Mesothelial cell of epicardium (in vitro differentiated cells): Measurements from ENCODE around the gene IQGAP1. TPM values are rescaled to one million over a fixed set of nuclear protein-coding genes. Genes with fewer than 3 reads are reported as not detected.
"Not testable (repeated sequence)": the region's sequence is repeated elsewhere in the genome, so short reads cannot be mapped to it uniquely, and the experiment has no call there.

ENCODE experiments used
- DNase-seq, 2 experiments: peaks; one replicate each; pipeline ENCODE4 v3.0.0; 2021; ENCODE audit warnings: low spot score in 2 of 2; ENCODE audit not compliant: unreplicated experiment in 2 of 2
- H3K27ac Mint-ChIP-seq: 2 replicates; pipeline ENCODE4 v1.8.0; 2021; ENCODE audit warnings: mixed read lengths
- H3K27me3 Mint-ChIP-seq: 2 replicates; pipeline ENCODE4 v1.8.0; 2021; ENCODE audit warnings: low read depth, mixed read lengths
- H3K36me3 Mint-ChIP-seq: 2 replicates; pipeline ENCODE4 v1.8.0; 2021; ENCODE audit warnings: mixed read lengths
- H3K4me1 Mint-ChIP-seq: 2 replicates; pipeline ENCODE4 v1.8.0; 2021; ENCODE audit warnings: mixed read lengths
- H3K4me3 Mint-ChIP-seq: 2 replicates; pipeline ENCODE4 v1.8.0; 2021; ENCODE audit warnings: mild to moderate bottlenecking, moderate library complexity, mixed read lengths
- H3K9me3 Mint-ChIP-seq: 2 replicates; pipeline ENCODE4 v1.8.0; 2021; ENCODE audit warnings: mixed read lengths
- CTCF ChIP-seq: fragments of 200-600 bp; sonication (generic); IDR thresholded peaks from one replicate; pipeline ENCODE4 v1.5.0; 2021; ENCODE audit warnings: antibody characterized with exemption; ENCODE audit not compliant: unreplicated experiment
- total RNA-seq: library from RNA; stranded (reverse); gene quantifications from 3 replicates; pipeline ENCODE4 v1.2.1, GENCODE V29; 2021

The IQGAP1 gene
- total RNA-seq, 1 donor from 2014 or later: 110 TPM

DNA sequence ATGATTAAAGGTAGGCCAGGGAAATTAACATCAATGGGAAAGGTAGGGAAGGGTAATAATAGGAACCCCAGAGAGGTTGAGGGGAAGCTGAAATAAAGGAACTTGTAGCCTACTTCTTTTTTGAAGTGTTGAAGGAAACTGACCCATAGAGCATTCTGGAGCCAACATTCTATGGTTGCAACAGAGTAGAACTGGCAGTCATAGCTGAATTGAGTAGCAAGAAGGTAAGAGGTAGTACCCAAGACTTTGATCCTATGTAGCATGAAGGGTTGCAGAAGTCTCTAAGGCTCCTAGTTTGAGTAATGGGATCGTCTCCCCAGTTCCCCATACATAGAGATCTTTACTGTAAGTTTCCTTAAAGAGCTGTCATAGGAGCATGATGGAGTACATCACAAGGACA, 43.4 kb upstream of the IQGAP1 start:
- Mint-ChIP-seq H3K4me3 (no peak overlapping the region), H3K4me1 (peaks cover 42% of the 10 kb centered on the region), H3K27me3 (no peaks in the 10 kb centered on the region), H3K27ac (no peak overlapping the region), H3K9me3 (no peaks in the 10 kb centered on the region), H3K36me3 (no peaks in the 10 kb centered on the region)
- TF ChIP-seq CTCF: no peak
- DNase-seq: no peak

DNA sequence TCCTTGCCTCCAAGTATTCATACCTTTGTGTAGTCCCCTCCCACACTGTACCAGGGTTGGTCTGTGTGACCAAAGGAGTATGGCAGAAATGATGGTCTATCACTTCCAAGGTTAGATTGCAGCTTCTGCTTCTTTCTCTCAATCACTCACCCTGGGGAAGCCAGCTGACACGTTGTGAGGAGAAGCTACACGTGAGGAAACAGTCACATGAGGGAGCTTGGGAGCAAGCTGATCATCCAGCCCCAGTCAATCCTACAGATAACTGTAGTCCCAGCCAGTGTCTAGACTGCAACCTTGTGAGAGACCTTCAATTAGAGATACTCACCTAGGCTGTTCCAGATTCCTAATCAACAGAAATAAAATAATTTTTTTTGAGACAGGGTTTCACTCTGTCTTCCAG, 42.2 kb upstream of the IQGAP1 start:
- Mint-ChIP-seq H3K27ac (peak overlapping the region; percentile 81), H3K27me3 (no peaks in the 10 kb centered on the region)

DNA sequence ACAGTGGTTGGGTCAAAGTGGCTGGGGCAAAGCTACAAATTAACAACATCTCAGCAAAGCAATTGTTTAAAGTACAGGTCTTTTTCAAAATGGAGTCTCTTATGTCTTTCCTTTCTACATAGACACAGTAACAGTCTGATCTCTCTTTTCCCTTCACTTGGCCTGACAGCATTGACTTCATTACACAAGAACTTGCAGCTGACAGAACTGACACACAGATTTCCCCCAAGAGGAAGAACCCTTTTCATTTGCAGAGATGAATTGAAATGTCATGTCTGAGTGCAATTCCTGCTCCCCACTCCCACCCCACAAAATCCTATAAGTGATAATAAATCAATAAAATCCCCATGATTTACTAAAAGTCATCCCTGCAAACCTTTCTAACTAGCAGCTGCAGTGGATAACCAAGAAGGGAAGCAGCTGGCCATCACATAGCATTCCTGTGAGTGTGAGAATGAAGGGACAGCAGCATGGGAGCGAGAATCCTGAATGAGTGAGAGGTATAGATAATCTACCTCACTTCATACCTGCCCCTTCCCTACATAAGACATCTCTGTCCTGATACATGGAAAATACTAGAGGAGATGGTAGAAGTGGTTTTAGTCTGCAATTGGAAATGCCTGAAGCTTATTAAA, 40.5 kb upstream of the IQGAP1 start:
- peaks cover 49% of the 10 kb centered on the region for H3K4me1 Mint-ChIP-seq
- not testable (repeated sequence) for H3K9me3 Mint-ChIP-seq, H3K27me3 Mint-ChIP-seq

More for the DNA sequence above, 42.2 kb upstream of the IQGAP1 start:
- no peak for DNase-seq
- H3K36me3 Mint-ChIP-seq: no peaks in the 10 kb centered on the region
- peaks cover 4% of the 10 kb centered on the region for H3K9me3 Mint-ChIP-seq
- TF ChIP-seq CTCF: no peak
- peaks cover 42% of the 10 kb centered on the region for H3K4me1 Mint-ChIP-seq
- no peak overlapping the region for H3K4me3 Mint-ChIP-seq

DNA sequence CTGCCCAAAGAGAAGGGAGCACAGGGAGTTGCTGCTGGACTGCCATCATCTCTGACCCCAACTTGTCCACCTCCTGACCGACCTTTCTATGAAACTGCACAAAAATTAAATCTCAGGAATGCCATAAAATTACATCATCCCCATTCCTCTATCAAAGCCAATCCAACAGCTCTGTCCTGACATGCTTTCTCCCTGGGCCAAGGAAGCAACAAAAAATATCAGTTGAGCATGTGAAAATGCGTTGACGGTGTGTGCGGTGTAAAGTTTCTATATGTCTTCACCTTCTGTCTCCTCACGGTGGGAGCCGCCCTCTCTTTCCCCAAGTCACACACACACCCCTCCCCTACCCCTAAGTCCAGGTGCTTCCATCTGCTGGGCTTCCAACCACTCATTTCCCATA, 39.6 kb upstream of the IQGAP1 start:
- Mint-ChIP-seq H3K27me3 (no peaks in the 10 kb centered on the region), H3K9me3 (peaks cover 4% of the 10 kb centered on the region), H3K27ac (peak overlapping the region; percentile 59), H3K36me3 (no peaks in the 10 kb centered on the region), H3K4me3 (no peak overlapping the region), H3K4me1 (peaks cover 44% of the 10 kb centered on the region)
- DNase-seq: no peak
- TF ChIP-seq CTCF: no peak

More for the DNA sequence above, 40.5 kb upstream of the IQGAP1 start:
- not testable (repeated sequence) for H3K4me3 Mint-ChIP-seq, H3K36me3 Mint-ChIP-seq, DNase-seq
- peak overlapping the region; percentile 35 for H3K27ac Mint-ChIP-seq

DNA sequence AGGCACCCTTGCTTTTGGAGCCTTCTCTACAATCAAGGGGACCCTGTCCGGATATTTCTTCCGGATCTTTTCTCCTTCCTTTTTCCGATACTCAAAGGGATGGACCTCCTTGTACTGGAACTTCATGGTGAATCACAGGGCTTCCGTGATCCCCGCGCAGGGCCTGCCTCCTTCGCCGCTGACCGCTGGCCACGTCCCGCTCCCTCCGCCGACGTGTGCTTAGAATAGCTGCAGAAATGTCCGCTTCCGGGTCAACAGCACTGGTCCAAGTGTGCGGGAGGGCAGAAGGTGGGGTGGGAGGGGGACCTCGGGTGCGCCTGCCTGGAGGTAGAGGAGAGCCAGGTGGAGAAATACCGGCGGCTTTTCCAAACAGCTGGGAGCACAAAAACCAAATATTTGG, 39.0 kb upstream of the IQGAP1 start:
- no peak for DNase-seq
- peaks cover 39% of the 10 kb centered on the region for H3K4me1 Mint-ChIP-seq
- peaks cover 4% of the 10 kb centered on the region for H3K9me3 Mint-ChIP-seq
- no peak overlapping the region for H3K27ac Mint-ChIP-seq
- H3K27me3 Mint-ChIP-seq: no peaks in the 10 kb centered on the region
- TF ChIP-seq CTCF: no peak
- no peaks in the 10 kb centered on the region for H3K36me3 Mint-ChIP-seq
- H3K4me3 Mint-ChIP-seq: no peak overlapping the region

- Mint-ChIP-seq H3K27ac (no peak overlapping the region), H3K9me3 (peaks cover 4% of the 10 kb centered on the region), H3K27me3 (no peaks in the 10 kb centered on the region), H3K4me3 (no peak overlapping the region), H3K4me1 (peaks cover 39% of the 10 kb centered on the region), H3K36me3 (no peaks in the 10 kb centered on the region)
- DNase-seq: no peak
- TF ChIP-seq CTCF: no peak
Measured at GRCh38 chr15:90349821-90350220, 38.2 kb upstream of the IQGAP1 start.
